ENCODE measurements around the gene PPP2R2B.

PPP2R2B gene

DNA sequence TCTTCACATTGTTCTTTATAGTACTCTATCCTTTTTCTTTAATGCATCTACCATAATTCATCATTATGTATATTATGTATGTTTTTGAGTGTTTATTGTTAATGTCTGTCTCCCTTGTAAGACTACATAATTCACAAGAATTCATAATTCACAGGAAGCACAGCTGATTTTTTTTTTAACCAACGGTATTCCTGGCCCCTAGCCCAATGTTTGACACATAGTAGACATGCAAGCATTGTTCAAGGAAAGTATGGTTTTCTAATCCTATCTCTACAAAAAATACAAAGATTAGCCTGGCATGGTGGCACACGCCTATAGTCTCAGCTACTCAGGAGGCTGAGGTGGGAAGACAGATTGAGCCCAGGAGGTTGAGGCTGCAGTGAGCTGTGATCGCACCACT is 160.6 kb downstream of the PPP2R2B start:
- no peak overlapping the region for H3K4me3 ChIP-seq (ENCODE audit: low read depth in 1 of 2, low read length in 1 of 2)
- no peaks in the 10 kb centered on the region for H3K4me1 ChIP-seq (ENCODE audit: control insufficient read depth in 1 of 2, insufficient read depth in 1 of 2, low read depth in 1 of 2, low read length in 1 of 2)
- H3K27ac ChIP-seq: no peak overlapping the region
- no peaks in the 10 kb centered on the region for H3K9me3 ChIP-seq
- H3K27me3 ChIP-seq: no peaks in the 10 kb centered on the region
- no peak for TF ChIP-seq CTCF (IDR thresholded peaks at IDR 0.05)
- no peaks in the 10 kb centered on the region for H3K36me3 ChIP-seq

GRCh38 chr5:146716636-146717035 is 161.9 kb downstream of the PPP2R2B start:
- Histone ChIP-seq H3K36me3 (no peaks in the 10 kb centered on the region), H3K4me3 (ENCODE audit: low read depth in 1 of 2, low read length in 1 of 2) (no peak overlapping the region), H3K27ac (no peak overlapping the region), H3K27me3 (no peaks in the 10 kb centered on the region), H3K9me3 (no peaks in the 10 kb centered on the region), H3K4me1 (ENCODE audit: control insufficient read depth in 1 of 2, insufficient read depth in 1 of 2, low read depth in 1 of 2, low read length in 1 of 2) (no peaks in the 10 kb centered on the region)
- TF ChIP-seq CTCF (IDR thresholded peaks at IDR 0.05): no peak

DNA sequence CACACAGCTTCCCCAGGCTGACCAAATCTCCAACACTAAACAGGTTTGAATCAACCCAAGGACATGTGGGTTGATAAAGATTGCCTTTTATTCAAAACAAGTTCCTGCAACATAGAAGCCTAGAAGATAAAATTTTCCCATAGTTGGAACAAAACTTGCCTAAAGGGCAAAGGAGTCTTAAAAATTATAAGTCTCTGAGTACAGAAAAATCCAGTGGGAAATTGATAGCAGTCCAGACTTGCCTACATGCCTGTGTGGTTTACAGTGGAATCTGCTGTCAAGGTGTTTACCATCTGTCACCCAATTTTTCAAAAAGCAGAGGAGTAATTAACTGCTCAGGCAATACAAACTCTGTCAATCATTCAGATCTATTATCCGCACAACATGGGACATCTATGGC is 168.2 kb downstream of the PPP2R2B start:
- H3K9me3 ChIP-seq: no peaks in the 10 kb centered on the region
- no peak overlapping the region for H3K4me3 ChIP-seq (ENCODE audit: low read depth in 1 of 2, low read length in 1 of 2)
- no peaks in the 10 kb centered on the region for H3K4me1 ChIP-seq (ENCODE audit: control insufficient read depth in 1 of 2, insufficient read depth in 1 of 2, low read depth in 1 of 2, low read length in 1 of 2)
- no peak overlapping the region for H3K27ac ChIP-seq
- TF ChIP-seq CTCF (IDR thresholded peaks at IDR 0.05): no peak
- H3K27me3 ChIP-seq: no peaks in the 10 kb centered on the region
- no peaks in the 10 kb centered on the region for H3K36me3 ChIP-seq

- Histone ChIP-seq H3K27me3 (no peaks in the 10 kb centered on the region), H3K4me3 (ENCODE audit: low read depth in 1 of 2, low read length in 1 of 2) (no peak overlapping the region), H3K27ac (no peak overlapping the region), H3K4me1 (ENCODE audit: control insufficient read depth in 1 of 2, insufficient read depth in 1 of 2, low read depth in 1 of 2, low read length in 1 of 2) (no peaks in the 10 kb centered on the region), H3K9me3 (no peaks in the 10 kb centered on the region), H3K36me3 (no peaks in the 10 kb centered on the region)
- no peak for TF ChIP-seq CTCF (IDR thresholded peaks at IDR 0.05)
Measured at GRCh38 chr5:146707316-146707715, 171.2 kb downstream of the PPP2R2B start.

DNA sequence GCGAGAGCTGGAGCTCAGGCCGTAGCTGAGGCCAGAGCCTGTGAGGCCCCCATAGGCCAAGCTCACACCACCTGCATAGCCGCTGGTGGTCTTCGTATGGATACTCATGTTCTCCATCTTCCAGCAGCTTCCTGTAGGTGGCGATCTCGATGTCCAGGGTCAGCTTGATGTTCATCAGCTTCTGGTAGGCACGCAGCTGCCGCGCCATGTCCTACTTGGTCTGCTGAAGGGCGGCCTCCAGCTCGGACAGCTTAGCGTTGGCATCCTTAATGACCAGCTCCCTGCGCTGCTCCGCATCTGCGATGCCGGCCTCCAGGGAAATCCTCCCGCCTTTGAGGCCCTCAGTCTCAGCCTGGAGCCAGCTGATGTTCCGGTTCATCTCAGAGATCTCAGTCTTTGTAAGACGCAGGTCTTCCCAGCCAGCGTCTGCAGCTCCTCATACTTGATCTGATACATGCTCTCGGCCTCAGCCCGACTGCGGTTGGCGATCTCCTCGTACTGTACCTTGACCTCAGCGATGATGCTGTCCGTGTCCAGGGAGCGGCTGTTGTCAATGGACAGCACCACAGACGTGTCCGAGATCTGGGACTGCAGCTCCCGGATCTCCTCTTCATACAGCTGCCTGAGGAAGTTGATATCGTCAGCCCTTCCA is 172.1 kb downstream of the PPP2R2B start:
- TF ChIP-seq CTCF (IDR thresholded peaks at IDR 0.05): no peak

More for the DNA sequence above, 172.1 kb downstream of the PPP2R2B start:
- no peaks in the 10 kb centered on the region for H3K27me3 ChIP-seq
- no peak overlapping the region for H3K27ac ChIP-seq
- no peak overlapping the region for H3K4me3 ChIP-seq (ENCODE audit: low read depth in 1 of 2, low read length in 1 of 2)
- no peaks in the 10 kb centered on the region for H3K36me3 ChIP-seq
- H3K9me3 ChIP-seq: no peaks in the 10 kb centered on the region
- H3K4me1 ChIP-seq (ENCODE audit: control insufficient read depth in 1 of 2, insufficient read depth in 1 of 2, low read depth in 1 of 2, low read length in 1 of 2): no peaks in the 10 kb centered on the region

All from neutrophil (primary cell).